Endothelial cell of umbilical vein (primary cell): Measurements from ENCODE around the gene F5. TPM values are rescaled to one million over a fixed set of nuclear protein-coding genes. Genes with fewer than 3 reads are reported as not detected.
A peak's percentile ranks its signal among the peaks of the same experiment; 100 is the strongest.

Experiments
- BruUV-seq: library from RNA; stranded (reverse); fragments of 400-500 nt; replicated peaks from 2 replicates; lab custom pipeline; 2021; lab: Mats Ljungman, UMichigan
- CTCF ChIA-PET: fragments of 300-600, 350-600 bp; sonication (Branson Sonifier 250); formaldehyde crosslinking; loops from one replicate; lab custom pipeline; 2021; ENCODE audit warnings: antibody characterized with exemption, inconsistent platforms; lab: Charles Lee
- POLR2A ChIA-PET: fragments of 300-600, 350-600 bp; sonication (Branson Sonifier 250); formaldehyde crosslinking; loops from one replicate; lab custom pipeline; 2021; ENCODE audit warnings: antibody characterized with exemption, inconsistent platforms; lab: Charles Lee
- DNase-seq: peaks from one replicate; pipeline ENCODE4 v3.0.0-alpha.2; 2011; ENCODE audit warnings: low read depth, low spot score
- FAIRE-seq: peaks from 2 replicates; lab custom pipeline; 2011; peaks lifted over from hg19 to GRCh38; lab: Jason Lieb, UNC
- H2AFZ ChIP-seq: 2 replicates; pipeline ENCODE4 v1.6.0; 2012; ENCODE audit warnings: low read depth, low read length, control low read depth, inconsistent platforms
- H3K27ac ChIP-seq: 2 replicates; pipeline ENCODE4 v1.5.1; 2011; ENCODE audit warnings: low read depth, mild to moderate bottlenecking, control low read depth, low read length, moderate library complexity; ENCODE audit not compliant: insufficient read depth
- H3K27me3 ChIP-seq, 2 experiments: 2 replicates each; pipeline versions ENCODE4 v1.6.0 to v1.6.1; 2011; ENCODE audit warnings: low read length in 2 of 2, mixed read lengths in 1 of 2; ENCODE audit not compliant: control insufficient read depth in 2 of 2, insufficient read depth in 2 of 2
- H3K36me3 ChIP-seq, 2 experiments: 2 replicates in 1 of 2; 3 replicates in 1 of 2; pipeline ENCODE4 v1.5.1; 2011; ENCODE audit warnings: low read length in 2 of 2, mild to moderate bottlenecking in 1 of 2, moderate library complexity in 1 of 2; ENCODE audit not compliant: control insufficient read depth in 2 of 2, insufficient read depth in 2 of 2; ENCODE audit errors: extremely low read depth in 1 of 2
- H3K4me1 ChIP-seq: 3 replicates; pipeline ENCODE4 v1.5.1; 2011; ENCODE audit warnings: mild to moderate bottlenecking, low read length; ENCODE audit not compliant: control insufficient read depth, insufficient read depth; ENCODE audit errors: extremely low read depth
- H3K4me2 ChIP-seq: 2 replicates; pipeline ENCODE4 v1.6.1; 2011; ENCODE audit warnings: low read length, control low read depth, mixed read lengths; ENCODE audit not compliant: insufficient read depth
- H3K4me3 ChIP-seq, 3 experiments: fragments of 200-600 bp in 1 of 3; sonication (generic), shearing (Covaris generic) in 1 of 3; replicated peaks in 1 of 3; 2 replicates each; pipeline ENCODE4 v1.5.1; 2011 to 2016; ENCODE audit warnings: control low read depth in 3 of 3, low read length in 3 of 3, mild to moderate bottlenecking in 2 of 3, inconsistent platforms in 1 of 3, low read depth in 1 of 3, moderate library complexity in 1 of 3; ENCODE audit not compliant: insufficient read depth in 1 of 3
- H3K79me2 ChIP-seq: 2 replicates; pipeline ENCODE4 v1.6.0; 2012; ENCODE audit warnings: low read length, inconsistent platforms; ENCODE audit not compliant: control insufficient read depth, insufficient read depth
- H3K9ac ChIP-seq: replicated peaks from 2 replicates; pipeline ENCODE3; 2011; ENCODE audit warnings: low read length, control low read depth; ENCODE audit not compliant: insufficient read depth; ENCODE audit errors: extremely low read depth
- H3K9me1 ChIP-seq: replicated peaks from 3 replicates; pipeline ENCODE4 v1.6.0; 2011; ENCODE audit warnings: mild to moderate bottlenecking, low read length; ENCODE audit not compliant: control insufficient read depth, insufficient read depth; ENCODE audit errors: extremely low read depth
- H3K9me3 ChIP-seq: replicated peaks from 2 replicates; pipeline ENCODE4 v1.5.1; 2012; ENCODE audit warnings: low read length, inconsistent platforms; ENCODE audit not compliant: control insufficient read depth, insufficient read depth
- H4K20me1 ChIP-seq: replicated peaks from 2 replicates; pipeline ENCODE3; 2011; ENCODE audit warnings: mild to moderate bottlenecking, low read length; ENCODE audit not compliant: control insufficient read depth, insufficient read depth; ENCODE audit errors: extremely low read depth
- EZH2 ChIP-seq: IDR thresholded peaks from 2 replicates; pipeline ENCODE4 v1.6.1; 2012; ENCODE audit warnings: borderline replicate concordance, low read depth, mild to moderate bottlenecking, moderate library complexity, low read length, inconsistent platforms; ENCODE audit not compliant: severe bottlenecking
- FOS ChIP-seq: IDR thresholded peaks from 2 replicates; pipeline ENCODE4 v1.6.1; 2011; ENCODE audit warnings: mild to moderate bottlenecking, low read length, moderate library complexity, borderline replicate concordance; ENCODE audit not compliant: insufficient read depth
- GATA2 ChIP-seq: IDR thresholded peaks from 2 replicates; pipeline ENCODE4 v1.7.0; 2011; ENCODE audit warnings: low read depth, mild to moderate bottlenecking, moderate library complexity, mixed read lengths, low read length; ENCODE audit not compliant: insufficient read length, insufficient read depth
- JUN ChIP-seq: IDR thresholded peaks from 2 replicates; pipeline ENCODE4 v1.6.1; 2011; ENCODE audit warnings: borderline replicate concordance, low read depth; ENCODE audit not compliant: insufficient read length, insufficient read depth
- MYC ChIP-seq: IDR thresholded peaks from one replicate; pipeline ENCODE4 v1.6.1; 2011; ENCODE audit warnings: mild to moderate bottlenecking, low read depth, low read length
- POLR2A ChIP-seq: IDR thresholded peaks from 2 replicates; pipeline ENCODE4 v1.6.1; 2012; ENCODE audit warnings: low read depth, mild to moderate bottlenecking, control low read depth, low read length
- POLR2AphosphoS5 ChIP-seq: IDR thresholded peaks from 2 replicates; pipeline ENCODE4 v1.6.1; 2012; ENCODE audit warnings: low read depth, mild to moderate bottlenecking, control low read depth, low read length, moderate library complexity; ENCODE audit not compliant: insufficient read depth
- dilution Hi-C: fragments of 300-500 bp; cut with MboI; formaldehyde crosslinking; loops from one replicate; pipeline ENCODE4 v1.15.0; 2019; ENCODE audit warnings: low sequenced_read_pairs; ENCODE audit not compliant: extremely low pct_ligation_motif_present
- intact Hi-C: fragments of 100-400 bp; cut with micrococcal nuclease; formaldehyde crosslinking; loops from one replicate; pipeline ENCODE4 v1.10.0; 2022
- polyA plus RNA-seq, 4 experiments: library from polyadenylated mRNA; depleted of rRNA in 3 of 4; stranded (reverse) in 3 of 4; unstranded in 1 of 4; fragments of >200 nt; gene quantifications; 2 replicates each; pipeline versions ENCODE4 v1.2.1 to v1.2.3, GENCODE V29; 2011 to 2012; ENCODE audit warnings: missing spikeins in 1 of 4
- total RNA-seq: library from RNA; stranded (reverse); gene quantifications from 2 replicates; pipeline ENCODE4 v1.2.3, GENCODE V29; 2021
- TF ChIP-seq, protein P1 (sequence below), 2 donors: IDR thresholded peaks; 1 replicate in 1 of 2; 2 replicates in 1 of 2; pipeline ENCODE4 v1.5.1; 2011; ENCODE audit warnings: low read length in 2 of 2, mild to moderate bottlenecking in 2 of 2, moderate library complexity in 2 of 2, control low read depth in 1 of 2, inconsistent platforms in 1 of 2, low read depth in 1 of 2; ENCODE audit not compliant: insufficient read depth in 1 of 2; ENCODE audit errors: extremely low read depth in 1 of 2
- TF ChIP-seq, protein P2 (sequence below): IDR thresholded peaks from 2 replicates; pipeline ENCODE4 v1.6.1; 2011; ENCODE audit not compliant: insufficient read depth, insufficient read length

The F5 gene
- total and polyA plus RNA-seq, 2 donors (not counting 3 experiments of a cell fraction or from before 2014, with no cell fraction given): not detected

DNA sequence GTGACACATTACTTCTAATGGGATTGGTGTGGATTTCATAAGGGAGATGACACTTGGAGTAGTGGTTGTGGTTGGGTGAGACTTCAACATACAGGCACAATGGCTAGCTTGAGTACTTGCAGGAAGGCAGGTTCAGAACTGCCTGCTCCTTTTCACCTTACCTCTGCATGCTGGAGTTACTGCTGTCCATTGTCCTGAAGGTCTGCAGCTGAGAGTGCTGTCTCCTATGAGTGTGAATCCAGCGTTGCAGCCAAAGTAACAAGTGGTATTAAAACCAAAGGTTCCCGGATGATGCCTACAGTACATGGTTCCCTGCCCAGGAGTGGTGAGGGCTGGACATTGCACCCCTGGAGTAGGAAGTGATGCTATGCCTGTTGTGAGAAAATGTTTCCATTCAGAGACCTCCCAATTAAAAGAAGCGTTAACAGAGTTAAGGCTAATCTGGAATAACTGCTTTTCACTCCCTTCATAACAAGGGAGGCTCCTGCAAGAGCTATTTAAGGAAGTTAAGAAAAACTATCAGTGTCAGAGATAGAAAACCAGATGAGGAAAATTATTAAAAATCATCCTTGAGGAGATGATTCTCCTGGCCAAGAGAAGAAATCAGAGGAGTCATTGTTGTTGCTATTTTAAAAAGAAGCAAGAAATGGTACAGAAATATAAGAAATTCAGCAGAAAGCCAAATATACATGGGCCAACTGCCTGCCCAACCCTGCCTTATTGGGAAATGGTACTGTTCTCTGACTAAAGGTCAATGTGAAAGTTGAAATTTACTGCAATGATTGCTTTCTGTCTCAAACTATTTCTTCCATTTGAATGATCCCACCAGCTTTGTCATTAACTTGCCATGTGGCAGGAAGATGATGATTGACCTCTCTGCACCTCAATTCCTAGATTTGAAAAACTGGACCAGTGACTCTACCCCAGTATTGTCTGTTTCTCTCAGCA lies 9.8 kb upstream of the F5 start:
- dilution Hi-C loops: no loop called here
- Histone ChIP-seq H3K4me1 (no peaks in the 10 kb centered on the region), H3K4me3 (no peak overlapping the region), H4K20me1 (no peaks in the 10 kb centered on the region), H3K36me3 (no peaks in the 10 kb centered on the region), H3K9ac (no peak overlapping the region), H3K27me3 (peaks cover 3 to 12% of the 10 kb centered on the region in 2 experiments), H3K4me2 (no peak overlapping the region), H2AFZ (no peak overlapping the region), H3K27ac (no peak overlapping the region), H3K9me1 (no peaks in the 10 kb centered on the region), H3K9me3 (no peaks in the 10 kb centered on the region), H3K79me2 (no peaks in the 10 kb centered on the region)
- peak; percentile 71 for FAIRE-seq
- CTCF ChIA-PET: interaction anchor here (0.7 to 3.0 kb wide), 6 partner anchors 10 to 993 kb away, joined by 3 to 26 read pairs (median 4); partner anchors contain the start of gene F5
- BruUV-seq: no TSS peak
- peak; percentile 46 for DNase-seq
- TF ChIP-seq FOS (no peak), JUN (no peak), MYC (no peak), EZH2 (no peak), POLR2A (no peak)
- POLR2A ChIA-PET: no interaction called here
- intact Hi-C loops: no loop called here

DNA sequence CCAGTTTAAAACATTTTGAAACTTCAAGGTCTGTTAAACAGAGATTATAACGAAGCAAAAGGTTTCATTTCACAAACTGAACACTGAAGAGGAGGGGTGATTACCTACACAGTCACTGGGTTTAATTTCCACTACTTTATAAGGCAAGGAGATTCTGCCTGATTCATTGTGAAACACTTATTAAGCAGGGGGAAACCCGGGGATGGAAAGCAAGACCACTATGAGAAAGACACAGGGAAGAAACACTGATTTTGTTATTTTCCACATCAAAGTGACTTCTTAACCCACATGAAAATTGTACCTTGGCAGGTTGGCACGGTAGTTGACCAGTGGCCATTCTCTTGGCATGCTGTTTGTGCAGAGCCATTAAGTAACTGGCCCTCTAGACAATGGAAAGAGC lies 8.1 kb upstream of the F5 start:
- POLR2A ChIA-PET: no interaction called here
- H3K4me1 ChIP-seq: no peaks in the 10 kb centered on the region
- no peak overlapping the region for H2AFZ ChIP-seq
- H3K27ac ChIP-seq: no peak overlapping the region
- FAIRE-seq (no peak), DNase-seq (no peak)
- H3K4me2 ChIP-seq: no peak overlapping the region
- dilution Hi-C loops: no loop called here
- H3K4me3 ChIP-seq: no peak overlapping the region
- no peak for TF ChIP-seq EZH2
- no peak for TF ChIP-seq MYC
- no peak for TF ChIP-seq GATA2
- TF ChIP-seq POLR2AphosphoS5: no peak
- no peak for TF ChIP-seq FOS
- TF ChIP-seq, protein P1, sequence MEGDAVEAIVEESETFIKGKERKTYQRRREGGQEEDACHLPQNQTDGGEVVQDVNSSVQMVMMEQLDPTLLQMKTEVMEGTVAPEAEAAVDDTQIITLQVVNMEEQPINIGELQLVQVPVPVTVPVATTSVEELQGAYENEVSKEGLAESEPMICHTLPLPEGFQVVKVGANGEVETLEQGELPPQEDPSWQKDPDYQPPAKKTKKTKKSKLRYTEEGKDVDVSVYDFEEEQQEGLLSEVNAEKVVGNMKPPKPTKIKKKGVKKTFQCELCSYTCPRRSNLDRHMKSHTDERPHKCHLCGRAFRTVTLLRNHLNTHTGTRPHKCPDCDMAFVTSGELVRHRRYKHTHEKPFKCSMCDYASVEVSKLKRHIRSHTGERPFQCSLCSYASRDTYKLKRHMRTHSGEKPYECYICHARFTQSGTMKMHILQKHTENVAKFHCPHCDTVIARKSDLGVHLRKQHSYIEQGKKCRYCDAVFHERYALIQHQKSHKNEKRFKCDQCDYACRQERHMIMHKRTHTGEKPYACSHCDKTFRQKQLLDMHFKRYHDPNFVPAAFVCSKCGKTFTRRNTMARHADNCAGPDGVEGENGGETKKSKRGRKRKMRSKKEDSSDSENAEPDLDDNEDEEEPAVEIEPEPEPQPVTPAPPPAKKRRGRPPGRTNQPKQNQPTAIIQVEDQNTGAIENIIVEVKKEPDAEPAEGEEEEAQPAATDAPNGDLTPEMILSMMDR (IDR thresholded peaks at IDR 0.05; ENCODE audit: extremely low read depth in 1 of 2, insufficient read depth in 1 of 2, low read depth in 1 of 2, low read length in 2 of 2): no peak
- TF ChIP-seq JUN: no peak
- TF ChIP-seq POLR2A: no peak
- TF ChIP-seq, protein P2, sequence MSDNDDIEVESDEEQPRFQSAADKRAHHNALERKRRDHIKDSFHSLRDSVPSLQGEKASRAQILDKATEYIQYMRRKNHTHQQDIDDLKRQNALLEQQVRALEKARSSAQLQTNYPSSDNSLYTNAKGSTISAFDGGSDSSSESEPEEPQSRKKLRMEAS: no peak
- peaks cover 3 to 10% of the 10 kb centered on the region in 2 experiments for H3K27me3 ChIP-seq
- no peak overlapping the region for H3K9ac ChIP-seq
- no TSS peak for BruUV-seq
- H3K9me3 ChIP-seq: no peaks in the 10 kb centered on the region
- H3K36me3 ChIP-seq: no peaks in the 10 kb centered on the region
- CTCF ChIA-PET: interaction anchor here (3.0 kb wide), 1 partner anchor 8 kb away, joined by 15 read pairs; the partner anchor contains the start of gene F5
- H4K20me1 ChIP-seq: no peaks in the 10 kb centered on the region
- no peaks in the 10 kb centered on the region for H3K79me2 ChIP-seq
- intact Hi-C loops: no loop called here
- H3K9me1 ChIP-seq: no peaks in the 10 kb centered on the region
